Activated naive CD4-positive, alpha-beta T cell treated with anti-CD3 and anti-CD28 coated beads, Interleukin-2, amount 50 U/mL, for 24 hours (primary cell): ENCODE measurements around the gene COA1.
"Not testable (repeated sequence)": the region's sequence is repeated elsewhere in the genome, so short reads cannot be mapped to it uniquely, and the experiment has no call there.

ENCODE experiments used
- H3K27ac Mint-ChIP-seq: one replicate; pipeline ENCODE4 v1.8.0; 2021; ENCODE audit warnings: mild to moderate bottlenecking, mixed read lengths
- H3K27me3 Mint-ChIP-seq: one replicate; pipeline ENCODE4 v1.8.0; 2021; ENCODE audit warnings: mixed read lengths
- H3K36me3 Mint-ChIP-seq: one replicate; pipeline ENCODE4 v1.8.0; 2021; ENCODE audit warnings: mixed read lengths
- H3K4me1 Mint-ChIP-seq: one replicate; pipeline ENCODE4 v1.8.0; 2021; ENCODE audit warnings: mixed read lengths
- H3K4me3 Mint-ChIP-seq: one replicate; pipeline ENCODE4 v1.8.0; 2021; ENCODE audit warnings: mild to moderate bottlenecking, mixed read lengths
- H3K9me3 Mint-ChIP-seq: one replicate; pipeline ENCODE4 v1.8.0; 2021; ENCODE audit warnings: mixed read lengths

Gene COA1

GRCh38 chr7:43627798-43628197 lies 101.5 kb downstream of the COA1 start:
- not testable (repeated sequence) for H3K27me3 Mint-ChIP-seq, H3K4me3 Mint-ChIP-seq, H3K9me3 Mint-ChIP-seq
- Mint-ChIP-seq H3K4me1 (peaks cover 95% of the 10 kb centered on the region), H3K27ac (peak overlapping the region; percentile 38), H3K36me3 (peaks cover 39% of the 10 kb centered on the region)

GRCh38 chr7:43626695-43627094 lies 102.6 kb downstream of the COA1 start:
- peak overlapping the region; percentile 89 for H3K27ac Mint-ChIP-seq
- no peaks in the 10 kb centered on the region for H3K27me3 Mint-ChIP-seq
- H3K4me3 Mint-ChIP-seq = no peak overlapping the region
- H3K4me1 Mint-ChIP-seq = peaks cover 95% of the 10 kb centered on the region
- H3K9me3 Mint-ChIP-seq = no peaks in the 10 kb centered on the region
- peaks cover 36% of the 10 kb centered on the region for H3K36me3 Mint-ChIP-seq

- peaks cover 93% of the 10 kb centered on the region for H3K4me1 Mint-ChIP-seq
- H3K36me3 Mint-ChIP-seq = peaks cover 34% of the 10 kb centered on the region
- peak overlapping the region; percentile 5 for H3K4me3 Mint-ChIP-seq
- H3K9me3 Mint-ChIP-seq = no peaks in the 10 kb centered on the region
- H3K27me3 Mint-ChIP-seq = no peaks in the 10 kb centered on the region
- H3K27ac Mint-ChIP-seq = peak overlapping the region; percentile 89
These were observed 103.3 kb downstream of the COA1 start for GRCh38 chr7:43625980-43626379.

GRCh38 chr7:43625453-43625852 lies 103.9 kb downstream of the COA1 start:
- peak overlapping the region; percentile 89 for H3K27ac Mint-ChIP-seq

GRCh38 chr7:43624156-43624555 lies 105.2 kb downstream of the COA1 start:
- Mint-ChIP-seq H3K27ac (peak overlapping the region; percentile 89), H3K36me3 (peaks cover 32% of the 10 kb centered on the region), H3K9me3 (no peaks in the 10 kb centered on the region), H3K27me3 (no peaks in the 10 kb centered on the region), H3K4me1 (peaks cover 78% of the 10 kb centered on the region), H3K4me3 (peak overlapping the region; percentile 45)

More at GRCh38 chr7:43625453-43625852, 103.9 kb downstream of the COA1 start:
- Mint-ChIP-seq H3K36me3 (peaks cover 33% of the 10 kb centered on the region), H3K27me3 (no peaks in the 10 kb centered on the region), H3K4me3 (peak overlapping the region; percentile 69), H3K9me3 (no peaks in the 10 kb centered on the region), H3K4me1 (peaks cover 88% of the 10 kb centered on the region)

- Mint-ChIP-seq H3K36me3 (peaks cover 25% of the 10 kb centered on the region), H3K4me1 (peaks cover 57% of the 10 kb centered on the region)
These were observed 107.4 kb downstream of the COA1 start for GRCh38 chr7:43621729-43622448.

GRCh38 chr7:43619213-43620012 lies 109.9 kb downstream of the COA1 start:
- Mint-ChIP-seq H3K36me3 (peaks cover 21% of the 10 kb centered on the region), H3K4me1 (peaks cover 50% of the 10 kb centered on the region), H3K9me3 (no peaks in the 10 kb centered on the region), H3K27ac (no peak overlapping the region), H3K27me3 (no peaks in the 10 kb centered on the region), H3K4me3 (no peak overlapping the region)

More at GRCh38 chr7:43621729-43622448, 107.4 kb downstream of the COA1 start:
- Mint-ChIP-seq H3K27me3 (no peaks in the 10 kb centered on the region), H3K27ac (peak overlapping the region; percentile 72), H3K9me3 (no peaks in the 10 kb centered on the region), H3K4me3 (peak overlapping the region; percentile 49)

GRCh38 chr7:43618073-43618472 lies 111.2 kb downstream of the COA1 start:
- Mint-ChIP-seq H3K27ac (no peak overlapping the region), H3K36me3 (peaks cover 22% of the 10 kb centered on the region), H3K9me3 (no peaks in the 10 kb centered on the region), H3K4me3 (no peak overlapping the region), H3K4me1 (peaks cover 49% of the 10 kb centered on the region), H3K27me3 (no peaks in the 10 kb centered on the region)

- Mint-ChIP-seq H3K4me1 (peaks cover 49% of the 10 kb centered on the region), H3K4me3 (no peak overlapping the region), H3K36me3 (peaks cover 25% of the 10 kb centered on the region), H3K9me3 (no peaks in the 10 kb centered on the region), H3K27ac (no peak overlapping the region), H3K27me3 (no peaks in the 10 kb centered on the region)
These were observed 112.3 kb downstream of the COA1 start for GRCh38 chr7:43616977-43617376.

- H3K27me3 Mint-ChIP-seq = no peaks in the 10 kb centered on the region
- no peaks in the 10 kb centered on the region for H3K9me3 Mint-ChIP-seq
- peak overlapping the region; percentile 26 for H3K4me3 Mint-ChIP-seq
- peaks cover 22% of the 10 kb centered on the region for H3K36me3 Mint-ChIP-seq
- H3K4me1 Mint-ChIP-seq = peaks cover 48% of the 10 kb centered on the region
- peak overlapping the region; percentile 95 for H3K27ac Mint-ChIP-seq
These were observed 113.7 kb downstream of the COA1 start for GRCh38 chr7:43615558-43616145.

- Mint-ChIP-seq H3K27ac (peak overlapping the region; percentile 95), H3K36me3 (peaks cover 33% of the 10 kb centered on the region), H3K4me1 (peaks cover 67% of the 10 kb centered on the region), H3K9me3 (no peaks in the 10 kb centered on the region), H3K27me3 (no peaks in the 10 kb centered on the region), H3K4me3 (peak overlapping the region; percentile 57)
These were observed 116.4 kb downstream of the COA1 start for GRCh38 chr7:43612599-43613589.

GRCh38 chr7:43612128-43612527 lies 117.2 kb downstream of the COA1 start:
- peaks cover 33% of the 10 kb centered on the region for H3K36me3 Mint-ChIP-seq

GRCh38 chr7:43609097-43609496 lies 120.2 kb downstream of the COA1 start:
- Mint-ChIP-seq H3K4me3 (no peak overlapping the region), H3K9me3 (no peaks in the 10 kb centered on the region), H3K4me1 (peaks cover 75% of the 10 kb centered on the region), H3K36me3 (peaks cover 35% of the 10 kb centered on the region), H3K27me3 (no peaks in the 10 kb centered on the region), H3K27ac (peak overlapping the region; percentile 85)

More at GRCh38 chr7:43612128-43612527, 117.2 kb downstream of the COA1 start:
- H3K9me3 Mint-ChIP-seq = no peaks in the 10 kb centered on the region
- peak overlapping the region; percentile 82 for H3K27ac Mint-ChIP-seq
- peaks cover 71% of the 10 kb centered on the region for H3K4me1 Mint-ChIP-seq
- H3K4me3 Mint-ChIP-seq = peak overlapping the region; percentile 57
- no peaks in the 10 kb centered on the region for H3K27me3 Mint-ChIP-seq

- Mint-ChIP-seq H3K4me3 (peak overlapping the region; percentile 13), H3K27ac (peak overlapping the region; percentile 81)
These were observed 125.1 kb downstream of the COA1 start for GRCh38 chr7:43604251-43604650.

GRCh38 chr7:43602256-43602655 lies 127.1 kb downstream of the COA1 start:
- Mint-ChIP-seq H3K27me3 (no peaks in the 10 kb centered on the region), H3K36me3 (peaks cover 18% of the 10 kb centered on the region), H3K4me3 (no peak overlapping the region), H3K9me3 (no peaks in the 10 kb centered on the region), H3K4me1 (peaks cover 51% of the 10 kb centered on the region), H3K27ac (no peak overlapping the region)

More at GRCh38 chr7:43604251-43604650, 125.1 kb downstream of the COA1 start:
- Mint-ChIP-seq H3K4me1 (peaks cover 53% of the 10 kb centered on the region), H3K9me3 (no peaks in the 10 kb centered on the region), H3K27me3 (no peaks in the 10 kb centered on the region), H3K36me3 (peaks cover 29% of the 10 kb centered on the region)
